Skeletal muscle satellite cell (primary cell): Measurements from ENCODE around the gene DNAJB2.
A peak's percentile ranks its signal among the peaks of the same experiment; 100 is the strongest.
"Not testable (repeated sequence)": the region's sequence is repeated elsewhere in the genome, so short reads cannot be mapped to it uniquely, and the experiment has no call there.

Source experiments
- H3K27me3 ChIP-seq: 2 replicates; pipeline ENCODE4 v1.7.0; 2013; ENCODE audit warnings: low read length; ENCODE audit not compliant: control insufficient read depth, insufficient read depth
- H3K36me3 ChIP-seq: 2 replicates; pipeline ENCODE4 v1.7.0; 2013; ENCODE audit warnings: mild to moderate bottlenecking, control low read depth, low read length; ENCODE audit not compliant: insufficient read depth
- H3K4me1 ChIP-seq: 2 replicates; pipeline ENCODE4 v1.7.0; 2013; ENCODE audit warnings: low read length; ENCODE audit not compliant: control insufficient read depth, insufficient read depth
- H3K4me2 ChIP-seq: 2 replicates; pipeline ENCODE4 v1.7.0; 2013; ENCODE audit warnings: mild to moderate bottlenecking, low read length
- H3K4me3 ChIP-seq: 2 replicates; pipeline ENCODE4 v1.7.0; 2013; ENCODE audit warnings: low read length
- H3K9ac ChIP-seq: 2 replicates; pipeline ENCODE4 v1.7.0; 2013; ENCODE audit warnings: mild to moderate bottlenecking, low read depth, low read length, moderate library complexity
- H3K9me3 ChIP-seq: replicated peaks from 2 replicates; pipeline ENCODE4 v1.7.0; 2013; ENCODE audit warnings: mild to moderate bottlenecking, control low read depth, low read length

The DNAJB2 gene

GRCh38 chr2:219308142-219309101 lies 29.3 kb downstream of the DNAJB2 start:
- Histone ChIP-seq H3K4me3 (peak overlapping the region; percentile 30), H3K9ac (no peak overlapping the region), H3K4me1 (peaks cover 15% of the 10 kb centered on the region), H3K9me3 (no peaks in the 10 kb centered on the region), H3K36me3 (no peaks in the 10 kb centered on the region), H3K27me3 (peaks cover 37% of the 10 kb centered on the region), H3K4me2 (peak overlapping the region; percentile 71)

- no peak within 1 kb of the TSS for H3K9ac ChIP-seq
- peak within 1 kb of the TSS; percentile 30 for H3K4me3 ChIP-seq
- H3K27me3 ChIP-seq = peaks cover 31% of the 10 kb centered on the region
- H3K4me1 ChIP-seq = peaks cover 15% of the 10 kb centered on the region
- peak within 1 kb of the TSS; percentile 71 for H3K4me2 ChIP-seq
- no peaks in the 10 kb centered on the region for H3K9me3 ChIP-seq
- H3K36me3 ChIP-seq = no peaks in the 10 kb centered on the region
Measured at GRCh38 chr2:219309278-219309677, 30.1 kb downstream of the DNAJB2 start, which contains the start of gene PTPRN. Gene PTPRN, minus strand, starts transcription at chr2:219309401. Its CDS starts 69 bp downstream, at chr2:219309332.

- not testable (repeated sequence) for H3K9ac ChIP-seq, H3K9me3 ChIP-seq, H3K4me2 ChIP-seq, H3K36me3 ChIP-seq, H3K4me3 ChIP-seq
- peaks cover 12% of the 10 kb centered on the region for H3K4me1 ChIP-seq
- peaks cover 26% of the 10 kb centered on the region for H3K27me3 ChIP-seq
Measured at GRCh38 chr2:219312683-219313263, 33.6 kb downstream of the DNAJB2 start.

GRCh38 chr2:219314804-219315468 lies 35.8 kb downstream of the DNAJB2 start:
- Histone ChIP-seq H3K9me3 (no peaks in the 10 kb centered on the region), H3K4me1 (no peaks in the 10 kb centered on the region), H3K9ac (no peak overlapping the region), H3K4me2 (no peak overlapping the region), H3K27me3 (peaks cover 12% of the 10 kb centered on the region), H3K36me3 (no peaks in the 10 kb centered on the region), H3K4me3 (no peak overlapping the region)

GRCh38 chr2:219323434-219323833 lies 44.3 kb downstream of the DNAJB2 start:
- H3K27me3 ChIP-seq = peaks cover 62% of the 10 kb centered on the region
- H3K36me3 ChIP-seq = no peaks in the 10 kb centered on the region
- H3K9me3 ChIP-seq = no peaks in the 10 kb centered on the region
- H3K4me2 ChIP-seq = no peak overlapping the region
- H3K9ac ChIP-seq = no peak overlapping the region
- H3K4me1 ChIP-seq = no peaks in the 10 kb centered on the region
- no peak overlapping the region for H3K4me3 ChIP-seq

- Histone ChIP-seq H3K9ac (no peak overlapping the region), H3K36me3 (no peaks in the 10 kb centered on the region), H3K4me1 (no peaks in the 10 kb centered on the region), H3K4me3 (no peak overlapping the region), H3K4me2 (no peak overlapping the region), H3K9me3 (no peaks in the 10 kb centered on the region), H3K27me3 (peaks cover 77% of the 10 kb centered on the region)
Measured at GRCh38 chr2:219325136-219325535, 46.0 kb downstream of the DNAJB2 start.

GRCh38 chr2:219325657-219326315 lies 46.6 kb downstream of the DNAJB2 start:
- H3K36me3 ChIP-seq = no peaks in the 10 kb centered on the region
- no peaks in the 10 kb centered on the region for H3K4me1 ChIP-seq
- no peak overlapping the region for H3K4me2 ChIP-seq
- no peaks in the 10 kb centered on the region for H3K9me3 ChIP-seq
- no peak overlapping the region for H3K9ac ChIP-seq
- H3K27me3 ChIP-seq = peaks cover 83% of the 10 kb centered on the region
- H3K4me3 ChIP-seq = no peak overlapping the region

- H3K4me1 ChIP-seq = no peaks in the 10 kb centered on the region
- H3K36me3 ChIP-seq = no peaks in the 10 kb centered on the region
- peaks cover 88% of the 10 kb centered on the region for H3K27me3 ChIP-seq
- no peak overlapping the region for H3K4me3 ChIP-seq
- no peaks in the 10 kb centered on the region for H3K9me3 ChIP-seq
- H3K4me2 ChIP-seq = no peak overlapping the region
- no peak overlapping the region for H3K9ac ChIP-seq
Measured at GRCh38 chr2:219327719-219328118, 48.6 kb downstream of the DNAJB2 start.

- Histone ChIP-seq H3K4me3 (no peak overlapping the region), H3K4me1 (no peaks in the 10 kb centered on the region), H3K36me3 (no peaks in the 10 kb centered on the region), H3K9me3 (no peaks in the 10 kb centered on the region), H3K4me2 (no peak overlapping the region), H3K9ac (no peak overlapping the region), H3K27me3 (peaks cover 93% of the 10 kb centered on the region)
Measured at GRCh38 chr2:219331560-219332213, 52.5 kb downstream of the DNAJB2 start.

GRCh38 chr2:219332542-219332941 lies 53.4 kb downstream of the DNAJB2 start, which contains the start of gene RESP18:
Gene RESP18, minus strand, starts transcription at chr2:219332744.
- no peak within 1 kb of the TSS for H3K4me3 ChIP-seq
- H3K4me1 ChIP-seq = no peaks in the 10 kb centered on the region
- H3K4me2 ChIP-seq = no peak within 1 kb of the TSS
- no peak within 1 kb of the TSS for H3K9ac ChIP-seq
- H3K9me3 ChIP-seq = no peaks in the 10 kb centered on the region
- H3K36me3 ChIP-seq = no peaks in the 10 kb centered on the region
- peaks cover 89% of the 10 kb centered on the region for H3K27me3 ChIP-seq
